ENCODE measurements around the gene IFNA13. TPM values are rescaled to one million over a fixed set of nuclear protein-coding genes. Genes with fewer than 3 reads are reported as not detected.

IFNA13 gene
- total RNA-seq, result not detected

GRCh38 chr9:21367957-21368356 lies at the start of gene IFNA13:
Gene IFNA13, minus strand, starts transcription at chr9:21368057. Its CDS starts 47 bp downstream, at chr9:21368010.
- intact Hi-C loops (cut with DNase I), result no loop called here
- no peak for TF ChIP-seq CTCF (IDR thresholded peaks at IDR 0.05)
- DNase-seq, result no peak
- Histone ChIP-seq H3K4me3 (no peak within 1 kb of the TSS), H3K9me3 (no peaks in the 10 kb centered on the region), H3K27me3 (no peaks in the 10 kb centered on the region), H3K36me3 (no peaks in the 10 kb centered on the region), H3K4me1 (no peaks in the 10 kb centered on the region), H3K9ac (ENCODE audit: low read depth in 2 of 2, low read length in 2 of 2) (no peak within 1 kb of the TSS), H3K27ac (no peak within 1 kb of the TSS)

- DNase-seq, result peak; percentile 41
- no peak overlapping the region for H3K9ac ChIP-seq (ENCODE audit: low read depth in 2 of 2, low read length in 2 of 2)
- no peaks in the 10 kb centered on the region for H3K4me1 ChIP-seq
- intact Hi-C loops (cut with DNase I), result no loop called here
- no peaks in the 10 kb centered on the region for H3K36me3 ChIP-seq
- TF ChIP-seq CTCF (IDR thresholded peaks at IDR 0.05), result no peak
- H3K27me3 ChIP-seq, result no peaks in the 10 kb centered on the region
- H3K27ac ChIP-seq, result no peak overlapping the region
- no peak overlapping the region for H3K4me3 ChIP-seq
- H3K9me3 ChIP-seq, result no peaks in the 10 kb centered on the region
These were observed 47.8 kb upstream of the IFNA13 start for GRCh38 chr9:21415493-21416267.

- Histone ChIP-seq H3K27me3 (no peaks in the 10 kb centered on the region), H3K4me3 (no peak overlapping the region), H3K9me3 (no peaks in the 10 kb centered on the region), H3K27ac (no peak overlapping the region), H3K4me1 (no peaks in the 10 kb centered on the region), H3K36me3 (no peaks in the 10 kb centered on the region), H3K9ac (ENCODE audit: low read depth in 2 of 2, low read length in 2 of 2) (no peak overlapping the region)
- no peak for DNase-seq
- TF ChIP-seq CTCF (IDR thresholded peaks at IDR 0.05), result no peak
- intact Hi-C loops (cut with DNase I), result no loop called here
These were observed 46.5 kb upstream of the IFNA13 start for GRCh38 chr9:21414220-21414940.

- DNase-seq, result no peak
- intact Hi-C loops (cut with DNase I), result no loop called here
- H3K9ac ChIP-seq (ENCODE audit: low read depth in 2 of 2, low read length in 2 of 2), result no peak overlapping the region
- no peaks in the 10 kb centered on the region for H3K4me1 ChIP-seq
- no peaks in the 10 kb centered on the region for H3K9me3 ChIP-seq
- peak; percentile 25 for TF ChIP-seq CTCF (IDR thresholded peaks at IDR 0.05)
- H3K4me3 ChIP-seq, result no peak overlapping the region
- H3K36me3 ChIP-seq, result no peaks in the 10 kb centered on the region
- no peak overlapping the region for H3K27ac ChIP-seq
- H3K27me3 ChIP-seq, result no peaks in the 10 kb centered on the region
These were observed 45.8 kb upstream of the IFNA13 start for GRCh38 chr9:21413624-21414023.

- Histone ChIP-seq H3K9me3 (no peaks in the 10 kb centered on the region), H3K36me3 (no peaks in the 10 kb centered on the region), H3K4me3 (no peak overlapping the region), H3K27ac (no peak overlapping the region), H3K4me1 (no peaks in the 10 kb centered on the region), H3K27me3 (no peaks in the 10 kb centered on the region), H3K9ac (ENCODE audit: low read depth in 2 of 2, low read length in 2 of 2) (no peak overlapping the region)
- intact Hi-C loops (cut with DNase I), result no loop called here
- no peak for TF ChIP-seq CTCF (IDR thresholded peaks at IDR 0.05)
- no peak for DNase-seq
These were observed 45.3 kb upstream of the IFNA13 start for GRCh38 chr9:21413151-21413550.
